ENCODE data around the gene OTUD1. TPM values are rescaled to one million over a fixed set of nuclear protein-coding genes. Genes with fewer than 3 reads are reported as not detected.

OTUD1 gene
- polyA plus RNA-seq, 4 donors, result 4.5 to 15.5 (median 5.4) TPM

DNA sequence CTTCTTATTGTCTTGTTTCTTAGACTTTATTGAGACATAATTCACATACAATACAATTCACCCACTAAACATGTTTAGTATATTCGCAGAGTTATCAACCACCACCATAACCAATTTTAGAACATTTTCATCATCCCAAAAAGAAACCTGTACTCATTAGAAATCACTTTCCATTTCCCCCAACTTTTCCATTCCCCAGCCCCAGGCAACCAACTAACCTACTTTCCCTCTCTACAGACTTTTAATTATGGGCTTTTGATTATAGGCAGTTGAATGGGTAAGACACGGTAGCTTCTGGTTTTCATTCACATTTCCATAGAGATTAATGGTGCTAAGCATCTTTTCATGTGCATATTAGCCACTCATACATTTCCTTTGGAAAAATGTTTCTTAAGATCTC is 24.2 kb upstream of the OTUD1 start:
- Histone ChIP-seq H3K27me3 (ENCODE audit: control insufficient read depth in 3 of 3, insufficient read depth in 3 of 3, low read length in 3 of 3) (no peaks in the 10 kb centered on the region), H3K36me3 (ENCODE audit: control insufficient read depth in 3 of 3, insufficient read depth in 2 of 3, low read depth in 1 of 3, low read length in 3 of 3) (no peaks in the 10 kb centered on the region), H3K27ac (ENCODE audit: low read depth in 1 of 3, low read length in 2 of 3) (no peak overlapping the region), H3K4me1 (ENCODE audit: control insufficient read depth in 3 of 3, insufficient read depth in 2 of 3, low read depth in 1 of 3, low read length in 2 of 3) (no peaks in the 10 kb centered on the region), H3K4me3 (ENCODE audit: low read depth in 1 of 3, low read length in 3 of 3) (no peak overlapping the region), H3K9me3 (ENCODE audit: control insufficient read depth in 2 of 2, insufficient read depth in 1 of 2, low read depth in 1 of 2, low read length in 1 of 2) (no peaks in the 10 kb centered on the region)
- 81 to 87% (median 85%) methylated on average over 2 of the region's 2 CpGs for WGBS, 3 donors
- FAIRE-seq, result no peak
- no peak for DNase-seq

DNA sequence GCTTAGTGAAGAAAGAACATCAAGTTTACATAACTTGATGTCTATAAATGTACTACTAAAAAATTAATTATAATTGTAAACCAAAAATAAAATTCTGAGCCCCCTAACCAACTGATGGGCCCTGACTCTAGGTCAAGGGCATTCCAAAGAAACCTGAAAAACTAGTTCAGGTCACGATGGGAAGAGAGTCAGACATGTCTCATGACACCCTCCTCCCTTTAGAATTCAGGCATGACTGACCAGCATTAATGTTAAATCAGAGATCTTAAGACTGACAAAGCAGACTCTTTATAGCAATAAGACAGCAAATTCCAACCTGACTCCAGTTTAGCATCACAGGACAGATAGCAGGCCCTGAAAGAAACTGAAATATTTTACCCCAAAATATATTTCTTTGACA is 21.6 kb upstream of the OTUD1 start:
- no peak overlapping the region for H3K4me3 ChIP-seq (ENCODE audit: low read depth in 1 of 3, low read length in 3 of 3)
- 31 to 63% (median 57%) methylated on average over 1 of the region's 1 CpG for WGBS, 3 donors
- no peak for FAIRE-seq

GRCh38 chr10:23418051-23418681 is 20.7 kb upstream of the OTUD1 start:
- Histone ChIP-seq H3K36me3 (ENCODE audit: control insufficient read depth in 3 of 3, insufficient read depth in 2 of 3, low read depth in 1 of 3, low read length in 3 of 3) (no peaks in the 10 kb centered on the region), H3K27ac (ENCODE audit: low read depth in 1 of 3, low read length in 2 of 3) (no peak overlapping the region), H3K9me3 (ENCODE audit: control insufficient read depth in 2 of 2, insufficient read depth in 1 of 2, low read depth in 1 of 2, low read length in 1 of 2) (no peaks in the 10 kb centered on the region), H3K4me1 (ENCODE audit: control insufficient read depth in 3 of 3, insufficient read depth in 2 of 3, low read depth in 1 of 3, low read length in 2 of 3) (no peaks in the 10 kb centered on the region), H3K27me3 (ENCODE audit: control insufficient read depth in 3 of 3, insufficient read depth in 3 of 3, low read length in 3 of 3) (no peaks in the 10 kb centered on the region), H3K4me3 (ENCODE audit: low read depth in 1 of 3, low read length in 3 of 3) (no peak overlapping the region)
- WGBS, 3 donors, result 90 to 94% (median 92%) methylated on average over 3 of the region's 3 CpGs
- DNase-seq (no peak), FAIRE-seq (no peak)

More for the DNA sequence above, 21.6 kb upstream of the OTUD1 start:
- H3K27ac ChIP-seq (ENCODE audit: low read depth in 1 of 3, low read length in 2 of 3), result no peak overlapping the region
- H3K36me3 ChIP-seq (ENCODE audit: control insufficient read depth in 3 of 3, insufficient read depth in 2 of 3, low read depth in 1 of 3, low read length in 3 of 3), result no peaks in the 10 kb centered on the region
- no peak for DNase-seq
- no peaks in the 10 kb centered on the region for H3K27me3 ChIP-seq (ENCODE audit: control insufficient read depth in 3 of 3, insufficient read depth in 3 of 3, low read length in 3 of 3)
- H3K4me1 ChIP-seq (ENCODE audit: control insufficient read depth in 3 of 3, insufficient read depth in 2 of 3, low read depth in 1 of 3, low read length in 2 of 3), result no peaks in the 10 kb centered on the region
- no peaks in the 10 kb centered on the region for H3K9me3 ChIP-seq (ENCODE audit: control insufficient read depth in 2 of 2, insufficient read depth in 1 of 2, low read depth in 1 of 2, low read length in 1 of 2)

DNA sequence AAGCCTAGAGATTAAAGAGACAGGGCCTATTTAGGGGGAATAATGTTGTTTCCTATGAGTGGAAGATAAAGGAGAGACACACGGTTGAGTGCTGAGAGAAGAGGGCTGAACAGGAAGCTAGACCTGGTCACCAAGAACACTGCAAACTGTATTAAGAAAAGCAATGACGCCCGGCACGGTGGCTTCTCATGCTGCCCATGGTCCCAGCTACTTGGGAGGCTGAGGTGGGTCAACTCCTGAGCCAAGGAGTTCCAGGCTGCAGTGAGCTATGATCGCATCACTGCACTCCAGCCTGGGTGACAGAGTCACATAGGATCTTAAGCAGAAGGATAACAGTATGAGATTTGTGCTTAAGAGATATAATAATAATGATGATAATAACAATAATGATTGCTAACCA is 19.7 kb upstream of the OTUD1 start:
- H3K27me3 ChIP-seq (ENCODE audit: control insufficient read depth in 3 of 3, insufficient read depth in 3 of 3, low read length in 3 of 3), result no peaks in the 10 kb centered on the region
- no peak overlapping the region for H3K4me3 ChIP-seq (ENCODE audit: low read depth in 1 of 3, low read length in 3 of 3)
- H3K36me3 ChIP-seq (ENCODE audit: control insufficient read depth in 3 of 3, insufficient read depth in 2 of 3, low read depth in 1 of 3, low read length in 3 of 3), result no peaks in the 10 kb centered on the region
- no peak overlapping the region for H3K27ac ChIP-seq (ENCODE audit: low read depth in 1 of 3, low read length in 2 of 3)
- H3K4me1 ChIP-seq (ENCODE audit: control insufficient read depth in 3 of 3, insufficient read depth in 2 of 3, low read depth in 1 of 3, low read length in 2 of 3), result no peaks in the 10 kb centered on the region
- FAIRE-seq, result no peak
- no peaks in the 10 kb centered on the region for H3K9me3 ChIP-seq (ENCODE audit: control insufficient read depth in 2 of 2, insufficient read depth in 1 of 2, low read depth in 1 of 2, low read length in 1 of 2)
- no peak for DNase-seq
- WGBS, 3 donors, result 73 to 84% (median 84%) methylated on average over 5 of the region's 5 CpGs

DNA sequence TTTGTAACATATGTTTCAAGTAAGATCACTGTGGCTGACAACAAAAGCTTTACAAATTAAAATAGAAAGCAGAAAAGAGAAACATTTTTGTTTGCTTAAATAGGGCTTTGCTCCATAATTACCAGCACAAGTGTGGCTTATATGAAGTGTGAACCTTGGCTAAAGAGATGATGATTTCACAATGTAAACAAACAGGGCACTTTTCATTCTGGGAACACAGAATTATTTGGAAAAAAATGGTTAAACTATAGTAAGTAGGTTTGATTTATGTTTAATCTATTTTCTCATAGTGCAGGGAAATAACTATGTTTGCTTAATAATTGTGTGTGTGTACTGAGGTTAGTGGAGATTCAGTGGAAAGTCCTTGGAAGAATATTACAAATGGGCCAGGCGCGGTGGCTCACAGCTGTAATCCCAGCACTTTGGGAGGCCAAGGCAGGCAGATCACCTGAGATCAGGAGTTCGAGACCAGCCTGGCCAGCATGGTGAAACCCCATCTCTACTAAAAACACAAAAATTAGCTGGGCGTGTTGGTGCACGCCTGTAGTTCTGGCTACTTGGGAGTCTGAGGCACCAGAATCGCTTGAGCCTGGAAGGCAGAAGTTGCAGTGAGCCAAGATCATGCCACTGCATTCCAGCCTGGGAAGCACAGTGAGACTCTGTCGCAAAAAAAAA is 19.1 kb upstream of the OTUD1 start:
- Histone ChIP-seq H3K9me3 (ENCODE audit: control insufficient read depth in 2 of 2, insufficient read depth in 1 of 2, low read depth in 1 of 2, low read length in 1 of 2) (no peaks in the 10 kb centered on the region), H3K36me3 (ENCODE audit: control insufficient read depth in 3 of 3, insufficient read depth in 2 of 3, low read depth in 1 of 3, low read length in 3 of 3) (no peaks in the 10 kb centered on the region), H3K27me3 (ENCODE audit: control insufficient read depth in 3 of 3, insufficient read depth in 3 of 3, low read length in 3 of 3) (no peaks in the 10 kb centered on the region), H3K4me1 (ENCODE audit: control insufficient read depth in 3 of 3, insufficient read depth in 2 of 3, low read depth in 1 of 3, low read length in 2 of 3) (no peaks in the 10 kb centered on the region), H3K27ac (ENCODE audit: low read depth in 1 of 3, low read length in 2 of 3) (no peak overlapping the region), H3K4me3 (ENCODE audit: low read depth in 1 of 3, low read length in 3 of 3) (no peak overlapping the region)
- DNase-seq, result no peak
- 74 to 92% (median 92%) methylated on average over 7 of the region's 7 CpGs for WGBS, 3 donors
- no peak for FAIRE-seq

GRCh38 chr10:23421397-23421796 is 17.5 kb upstream of the OTUD1 start:
- peaks cover 0 to 2% of the 10 kb centered on the region in 2 donors for H3K9me3 ChIP-seq (ENCODE audit: control insufficient read depth in 2 of 2, insufficient read depth in 1 of 2, low read depth in 1 of 2, low read length in 1 of 2)
- no peaks in the 10 kb centered on the region for H3K36me3 ChIP-seq (ENCODE audit: control insufficient read depth in 3 of 3, insufficient read depth in 2 of 3, low read depth in 1 of 3, low read length in 3 of 3)
- no peak overlapping the region for H3K27ac ChIP-seq (ENCODE audit: low read depth in 1 of 3, low read length in 2 of 3)
- H3K27me3 ChIP-seq (ENCODE audit: control insufficient read depth in 3 of 3, insufficient read depth in 3 of 3, low read length in 3 of 3), result peaks cover 0 to 1% (median 0%) of the 10 kb centered on the region in 3 donors
- H3K4me1 ChIP-seq (ENCODE audit: control insufficient read depth in 3 of 3, insufficient read depth in 2 of 3, low read depth in 1 of 3, low read length in 2 of 3), result no peaks in the 10 kb centered on the region
- no peak for DNase-seq
- no peak for FAIRE-seq
- WGBS, 3 donors, result 78 to 80% (median 80%) methylated on average over 1 of the region's 1 CpG
- no peak overlapping the region for H3K4me3 ChIP-seq (ENCODE audit: low read depth in 1 of 3, low read length in 3 of 3)

- no peak overlapping the region for H3K27ac ChIP-seq (ENCODE audit: low read depth in 1 of 3, low read length in 2 of 3)
- H3K4me3 ChIP-seq (ENCODE audit: low read depth in 1 of 3, low read length in 3 of 3), result no peak overlapping the region
- peaks cover 0 to 1% (median 0%) of the 10 kb centered on the region in 3 donors for H3K27me3 ChIP-seq (ENCODE audit: control insufficient read depth in 3 of 3, insufficient read depth in 3 of 3, low read length in 3 of 3)
- DNase-seq, result no peak
- no peaks in the 10 kb centered on the region for H3K36me3 ChIP-seq (ENCODE audit: control insufficient read depth in 3 of 3, insufficient read depth in 2 of 3, low read depth in 1 of 3, low read length in 3 of 3)
- no peaks in the 10 kb centered on the region for H3K4me1 ChIP-seq (ENCODE audit: control insufficient read depth in 3 of 3, insufficient read depth in 2 of 3, low read depth in 1 of 3, low read length in 2 of 3)
- no peak for FAIRE-seq
- WGBS, 3 donors, result 20 to 47% (median 21%) methylated on average over 2 of the region's 2 CpGs
- H3K9me3 ChIP-seq (ENCODE audit: control insufficient read depth in 2 of 2, insufficient read depth in 1 of 2, low read depth in 1 of 2, low read length in 1 of 2), result peaks cover 0 to 2% of the 10 kb centered on the region in 2 donors
Observed at GRCh38 chr10:23422003-23422411, 16.9 kb upstream of the OTUD1 start.

DNA sequence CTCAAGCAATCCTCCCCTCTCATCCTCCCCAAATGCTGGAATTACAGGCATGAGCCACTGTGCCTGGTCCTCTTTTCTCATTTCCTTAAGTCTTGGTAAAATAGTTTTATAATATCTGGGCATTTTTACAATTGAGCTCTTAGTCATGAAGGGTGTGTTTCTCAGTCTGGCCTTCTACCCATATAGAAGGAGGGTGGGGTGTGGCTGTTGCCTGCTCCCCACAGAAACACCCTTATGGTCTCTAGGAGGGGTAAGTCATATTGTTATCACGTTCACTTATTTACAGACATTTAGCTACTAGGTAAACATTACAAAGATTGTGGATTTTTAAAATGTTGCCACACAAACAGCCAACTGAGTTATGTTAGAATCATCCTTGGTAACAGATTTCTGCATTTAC is 6.7 kb upstream of the OTUD1 start:
- Histone ChIP-seq H3K9me3 (ENCODE audit: control insufficient read depth in 2 of 2, insufficient read depth in 1 of 2, low read depth in 1 of 2, low read length in 1 of 2) (no peaks in the 10 kb centered on the region), H3K36me3 (ENCODE audit: control insufficient read depth in 3 of 3, insufficient read depth in 2 of 3, low read depth in 1 of 3, low read length in 3 of 3) (no peaks in the 10 kb centered on the region), H3K4me1 (ENCODE audit: control insufficient read depth in 3 of 3, insufficient read depth in 2 of 3, low read depth in 1 of 3, low read length in 2 of 3) (no peaks in the 10 kb centered on the region), H3K4me3 (ENCODE audit: low read depth in 1 of 3, low read length in 3 of 3) (no peak overlapping the region), H3K27ac (ENCODE audit: low read depth in 1 of 3, low read length in 2 of 3) (no peak overlapping the region), H3K27me3 (ENCODE audit: control insufficient read depth in 3 of 3, insufficient read depth in 3 of 3, low read length in 3 of 3) (no peaks in the 10 kb centered on the region)
- FAIRE-seq (no peak), DNase-seq (peak; percentile 22 to 34)
- 4 to 29% (median 10%) methylated on average over 1 of the region's 1 CpG for WGBS, 3 donors

GRCh38 chr10:23432639-23433038 is 6.2 kb upstream of the OTUD1 start:
- no peak for FAIRE-seq
- Histone ChIP-seq H3K36me3 (ENCODE audit: control insufficient read depth in 3 of 3, insufficient read depth in 2 of 3, low read depth in 1 of 3, low read length in 3 of 3) (no peaks in the 10 kb centered on the region), H3K27ac (ENCODE audit: low read depth in 1 of 3, low read length in 2 of 3) (no peak overlapping the region), H3K4me1 (ENCODE audit: control insufficient read depth in 3 of 3, insufficient read depth in 2 of 3, low read depth in 1 of 3, low read length in 2 of 3) (no peaks in the 10 kb centered on the region), H3K9me3 (ENCODE audit: control insufficient read depth in 2 of 2, insufficient read depth in 1 of 2, low read depth in 1 of 2, low read length in 1 of 2) (no peaks in the 10 kb centered on the region), H3K4me3 (ENCODE audit: low read depth in 1 of 3, low read length in 3 of 3) (no peak overlapping the region), H3K27me3 (ENCODE audit: control insufficient read depth in 3 of 3, insufficient read depth in 3 of 3, low read length in 3 of 3) (no peaks in the 10 kb centered on the region)
- no peak for DNase-seq
- WGBS, 3 donors, result 89 to 97% (median 94%) methylated on average over 3 of the region's 3 CpGs
